Glutamatergic neuron (in vitro differentiated cells): ENCODE measurements around the gene KCNT1. TPM values are rescaled to one million over a fixed set of nuclear protein-coding genes. Genes with fewer than 3 reads are reported as not detected.

Experiments
- DNase-seq: peaks from one replicate; pipeline ENCODE4 v3.0.0; 2022
- H3K27ac Mint-ChIP-seq: one replicate; pipeline ENCODE4 v1.8.0; 2020; ENCODE audit warnings: mild to moderate bottlenecking, mixed read lengths, inconsistent platforms; ENCODE audit not compliant: unreplicated experiment
- H3K27me3 Mint-ChIP-seq: one replicate; pipeline ENCODE4 v1.8.0; 2020; ENCODE audit warnings: mild to moderate bottlenecking, moderate library complexity, mixed read lengths, inconsistent platforms; ENCODE audit not compliant: unreplicated experiment
- H3K36me3 Mint-ChIP-seq: one replicate; pipeline ENCODE4 v1.8.0; 2020; ENCODE audit warnings: mild to moderate bottlenecking, mixed read lengths, inconsistent platforms; ENCODE audit not compliant: unreplicated experiment
- H3K4me1 Mint-ChIP-seq: one replicate; pipeline ENCODE4 v1.8.0; 2020; ENCODE audit warnings: mild to moderate bottlenecking, low read depth, mixed read lengths, inconsistent platforms; ENCODE audit not compliant: unreplicated experiment
- H3K4me3 Mint-ChIP-seq: one replicate; pipeline ENCODE4 v1.8.0; 2020; ENCODE audit warnings: mild to moderate bottlenecking, mixed read lengths, inconsistent platforms; ENCODE audit not compliant: unreplicated experiment
- H3K9me3 Mint-ChIP-seq: one replicate; pipeline ENCODE4 v1.8.0; 2020; ENCODE audit warnings: mild to moderate bottlenecking, moderate library complexity, mixed read lengths, inconsistent platforms; ENCODE audit not compliant: unreplicated experiment
- total RNA-seq: library from RNA; stranded (reverse); fragmentation: NEBNext Ultra II Directional; extraction: Animal tissue kit (Norgen Biotek cat#: 25700); gene quantifications from one replicate; pipeline ENCODE4 v1.2.1, GENCODE V29; 2021; ENCODE audit not compliant: unreplicated experiment
- TF ChIP-seq, protein P1 (sequence below): fragments of 200-600 bp; sonication (generic); IDR thresholded peaks from one replicate; pipeline ENCODE4 v1.5.0; 2021; ENCODE audit not compliant: partially characterized antibody, unreplicated experiment

KCNT1 gene
- total RNA-seq, 1 donor from 2014 or later, result 0.76 TPM

DNA sequence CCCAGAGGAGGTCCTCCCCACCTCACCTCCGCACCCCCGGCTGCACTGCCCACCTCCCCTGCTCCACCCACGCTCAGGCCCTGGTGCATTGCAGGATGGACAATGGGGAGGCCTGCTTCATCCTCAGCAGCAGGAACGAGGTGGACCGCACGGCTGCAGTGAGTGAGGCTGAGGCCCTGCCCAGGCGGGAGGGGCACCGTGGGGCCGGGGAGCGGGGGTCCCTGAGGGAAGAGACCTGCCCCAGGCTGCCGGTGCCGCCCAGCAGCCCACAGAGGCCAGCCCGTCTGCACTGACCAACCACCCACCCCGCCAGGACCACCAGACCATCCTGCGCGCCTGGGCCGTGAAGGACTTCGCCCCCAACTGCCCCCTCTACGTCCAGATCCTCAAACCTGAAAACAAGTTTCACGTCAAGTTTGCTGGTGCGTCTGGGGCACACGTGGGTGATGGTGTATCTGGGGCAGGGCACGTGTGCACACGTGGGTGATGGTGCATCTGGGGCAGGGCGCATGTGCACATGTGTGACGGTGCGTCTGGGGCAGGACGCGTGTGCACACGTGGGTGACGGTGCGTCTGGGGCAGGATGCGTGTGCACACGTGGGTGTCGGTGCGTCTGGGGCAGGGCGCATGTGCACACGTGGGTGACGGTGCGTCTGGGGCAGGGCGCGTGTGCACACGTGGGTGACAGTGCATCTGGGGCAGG is 66.7 kb downstream of the KCNT1 start:
- Mint-ChIP-seq H3K4me3 (no peak overlapping the region), H3K4me1 (no peaks in the 10 kb centered on the region), H3K36me3 (peaks cover 9% of the 10 kb centered on the region), H3K9me3 (peaks cover 16% of the 10 kb centered on the region), H3K27me3 (peaks cover 7% of the 10 kb centered on the region), H3K27ac (no peak overlapping the region)
- TF ChIP-seq, protein P1, sequence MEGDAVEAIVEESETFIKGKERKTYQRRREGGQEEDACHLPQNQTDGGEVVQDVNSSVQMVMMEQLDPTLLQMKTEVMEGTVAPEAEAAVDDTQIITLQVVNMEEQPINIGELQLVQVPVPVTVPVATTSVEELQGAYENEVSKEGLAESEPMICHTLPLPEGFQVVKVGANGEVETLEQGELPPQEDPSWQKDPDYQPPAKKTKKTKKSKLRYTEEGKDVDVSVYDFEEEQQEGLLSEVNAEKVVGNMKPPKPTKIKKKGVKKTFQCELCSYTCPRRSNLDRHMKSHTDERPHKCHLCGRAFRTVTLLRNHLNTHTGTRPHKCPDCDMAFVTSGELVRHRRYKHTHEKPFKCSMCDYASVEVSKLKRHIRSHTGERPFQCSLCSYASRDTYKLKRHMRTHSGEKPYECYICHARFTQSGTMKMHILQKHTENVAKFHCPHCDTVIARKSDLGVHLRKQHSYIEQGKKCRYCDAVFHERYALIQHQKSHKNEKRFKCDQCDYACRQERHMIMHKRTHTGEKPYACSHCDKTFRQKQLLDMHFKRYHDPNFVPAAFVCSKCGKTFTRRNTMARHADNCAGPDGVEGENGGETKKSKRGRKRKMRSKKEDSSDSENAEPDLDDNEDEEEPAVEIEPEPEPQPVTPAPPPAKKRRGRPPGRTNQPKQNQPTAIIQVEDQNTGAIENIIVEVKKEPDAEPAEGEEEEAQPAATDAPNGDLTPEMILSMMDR, result no peak
- no peak for DNase-seq

DNA sequence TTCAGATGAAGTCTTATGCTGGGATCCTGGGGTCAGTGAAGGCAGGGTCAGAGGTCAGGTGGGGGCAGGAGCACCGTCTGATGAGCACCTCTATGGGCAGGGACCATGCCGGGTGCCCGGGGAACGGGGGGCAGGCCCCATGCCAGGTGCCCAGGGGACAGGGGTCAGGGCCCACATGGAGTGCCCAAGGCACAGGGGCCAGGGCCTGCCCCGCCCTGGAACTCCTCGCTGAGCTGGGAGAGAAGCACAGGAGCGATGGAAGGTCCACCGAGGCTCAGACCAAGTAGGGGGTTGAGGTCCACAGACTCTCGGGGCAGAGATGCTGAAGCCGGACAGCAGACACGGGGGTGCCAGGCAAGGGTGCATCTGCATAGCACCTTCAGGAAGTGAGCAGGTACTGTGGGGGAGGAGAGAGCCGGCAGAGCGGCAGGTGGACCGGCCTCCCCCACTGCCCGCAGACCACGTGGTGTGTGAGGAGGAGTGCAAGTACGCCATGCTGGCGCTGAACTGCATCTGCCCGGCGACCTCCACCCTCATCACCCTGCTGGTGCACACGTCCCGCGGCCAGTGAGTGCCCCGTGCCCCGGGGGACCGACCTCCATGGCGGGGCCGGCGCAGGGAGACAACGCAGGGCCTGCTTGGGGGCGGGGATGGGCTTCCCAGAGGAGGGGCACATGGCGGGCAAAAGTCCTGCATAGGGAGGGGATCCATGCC is 67.7 kb downstream of the KCNT1 start:
- no peak overlapping the region for H3K27ac Mint-ChIP-seq
- TF ChIP-seq, protein P1, result no peak
- peaks cover 16% of the 10 kb centered on the region for H3K9me3 Mint-ChIP-seq
- H3K4me3 Mint-ChIP-seq, result no peak overlapping the region
- H3K4me1 Mint-ChIP-seq, result no peaks in the 10 kb centered on the region
- no peak for DNase-seq
- peaks cover 7% of the 10 kb centered on the region for H3K27me3 Mint-ChIP-seq
- peaks cover 9% of the 10 kb centered on the region for H3K36me3 Mint-ChIP-seq

DNA sequence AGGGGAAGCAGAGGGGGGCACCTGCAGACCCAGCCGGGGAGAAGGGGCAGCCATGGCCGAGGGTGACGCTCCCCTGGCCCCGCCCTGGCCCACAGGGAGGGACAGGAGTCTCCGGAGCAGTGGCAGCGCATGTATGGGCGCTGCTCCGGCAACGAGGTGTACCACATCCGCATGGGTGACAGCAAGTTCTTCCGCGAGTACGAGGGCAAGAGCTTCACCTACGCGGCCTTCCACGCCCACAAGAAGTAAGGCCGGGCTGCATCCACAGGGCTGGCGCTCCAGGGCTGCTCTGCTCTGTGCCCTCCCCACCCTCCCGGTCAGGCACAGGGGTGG is 68.2 kb downstream of the KCNT1 start:
- H3K4me1 Mint-ChIP-seq, result no peaks in the 10 kb centered on the region
- peaks cover 9% of the 10 kb centered on the region for H3K36me3 Mint-ChIP-seq
- TF ChIP-seq, protein P1, result no peak
- H3K4me3 Mint-ChIP-seq, result no peak overlapping the region
- no peak overlapping the region for H3K27ac Mint-ChIP-seq
- H3K9me3 Mint-ChIP-seq, result peaks cover 11% of the 10 kb centered on the region
- H3K27me3 Mint-ChIP-seq, result peaks cover 7% of the 10 kb centered on the region
- no peak for DNase-seq

DNA sequence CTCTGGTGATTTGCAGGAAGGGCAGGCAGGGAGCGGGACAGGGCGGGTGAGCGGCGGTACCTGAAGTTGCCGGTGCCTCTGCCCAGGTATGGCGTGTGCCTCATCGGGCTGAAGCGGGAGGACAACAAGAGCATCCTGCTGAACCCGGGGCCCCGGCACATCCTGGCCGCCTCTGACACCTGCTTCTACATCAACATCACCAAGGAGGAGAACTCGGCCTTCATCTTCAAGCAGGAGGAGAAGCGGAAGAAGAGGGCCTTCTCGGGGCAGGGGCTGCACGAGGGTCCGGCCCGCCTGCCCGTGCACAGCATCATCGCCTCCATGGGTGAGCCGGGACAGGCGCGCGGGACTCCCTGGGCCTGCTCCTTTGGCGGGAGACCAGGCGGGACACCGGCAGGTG is 68.8 kb downstream of the KCNT1 start:
- Mint-ChIP-seq H3K36me3 (peaks cover 9% of the 10 kb centered on the region), H3K27ac (no peak overlapping the region), H3K4me1 (no peaks in the 10 kb centered on the region), H3K4me3 (no peak overlapping the region), H3K9me3 (peaks cover 8% of the 10 kb centered on the region), H3K27me3 (peaks cover 7% of the 10 kb centered on the region)
- no peak for DNase-seq
- TF ChIP-seq, protein P1, result no peak

DNA sequence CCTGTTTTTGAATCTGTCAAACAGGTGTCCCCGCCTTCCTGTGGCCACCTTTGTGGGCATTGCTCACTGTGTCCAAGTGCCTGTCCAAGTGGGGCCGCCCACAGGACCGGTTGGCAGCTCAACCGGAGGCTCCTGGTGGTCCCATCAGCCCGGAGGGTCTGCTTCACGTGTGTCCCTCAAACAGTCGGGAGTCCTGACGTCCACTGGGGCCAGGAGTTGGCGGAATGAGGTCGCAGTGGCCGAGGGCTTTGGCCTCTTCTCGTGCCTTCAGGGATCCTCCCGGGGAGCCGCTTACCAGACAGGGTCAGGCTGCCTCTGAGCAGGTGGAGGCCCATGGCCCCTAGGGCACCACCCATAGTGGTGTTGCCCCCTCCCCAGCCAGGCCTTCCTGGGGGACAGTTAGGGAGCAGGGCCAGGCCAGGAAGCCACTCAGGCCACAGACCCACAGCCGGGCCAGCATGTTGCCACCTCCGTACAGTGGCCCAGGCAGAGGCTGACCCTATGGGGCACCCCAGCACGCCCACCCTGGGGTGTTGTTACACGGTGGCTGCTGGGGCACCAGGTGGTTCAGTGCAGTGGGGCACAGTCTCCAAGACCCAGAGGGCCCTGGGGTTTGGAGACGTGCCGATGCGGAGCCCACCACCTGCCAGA is 69.5 kb downstream of the KCNT1 start:
- H3K9me3 Mint-ChIP-seq, result peaks cover 2% of the 10 kb centered on the region
- H3K27ac Mint-ChIP-seq, result no peak overlapping the region
- peaks cover 5% of the 10 kb centered on the region for H3K27me3 Mint-ChIP-seq
- no peaks in the 10 kb centered on the region for H3K4me1 Mint-ChIP-seq
- no peak overlapping the region for H3K4me3 Mint-ChIP-seq
- peaks cover 2% of the 10 kb centered on the region for H3K36me3 Mint-ChIP-seq
- no peak for DNase-seq
- TF ChIP-seq, protein P1, result no peak
